ENCODE measurements around the gene STRIP2.

STRIP2 gene

DNA sequence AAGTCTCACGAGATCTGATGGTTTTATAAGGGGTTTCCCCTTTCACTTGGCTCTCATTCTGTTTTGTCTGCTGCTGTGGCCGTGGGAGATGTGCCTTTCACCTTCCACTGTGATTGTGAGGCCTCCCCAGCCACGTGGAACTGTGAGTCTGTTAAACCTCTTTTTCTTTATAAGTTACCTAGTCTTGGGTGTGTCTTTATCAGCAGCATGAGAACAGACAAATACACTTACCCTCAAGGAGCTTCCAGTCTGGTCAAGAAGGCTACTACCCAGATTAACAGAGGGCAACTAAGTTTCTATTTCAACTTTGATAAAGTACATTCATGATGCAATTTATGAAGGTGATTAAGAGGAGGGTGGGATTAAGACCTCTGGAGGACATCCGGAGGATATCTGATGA lies 81.1 kb downstream of the STRIP2 start:
- TF ChIP-seq BACH2 (CRISPR knock-in tag; IDR thresholded peaks at IDR 0.05; ENCODE audit: borderline replicate concordance), result no peak
- TF ChIP-seq, protein P1, sequence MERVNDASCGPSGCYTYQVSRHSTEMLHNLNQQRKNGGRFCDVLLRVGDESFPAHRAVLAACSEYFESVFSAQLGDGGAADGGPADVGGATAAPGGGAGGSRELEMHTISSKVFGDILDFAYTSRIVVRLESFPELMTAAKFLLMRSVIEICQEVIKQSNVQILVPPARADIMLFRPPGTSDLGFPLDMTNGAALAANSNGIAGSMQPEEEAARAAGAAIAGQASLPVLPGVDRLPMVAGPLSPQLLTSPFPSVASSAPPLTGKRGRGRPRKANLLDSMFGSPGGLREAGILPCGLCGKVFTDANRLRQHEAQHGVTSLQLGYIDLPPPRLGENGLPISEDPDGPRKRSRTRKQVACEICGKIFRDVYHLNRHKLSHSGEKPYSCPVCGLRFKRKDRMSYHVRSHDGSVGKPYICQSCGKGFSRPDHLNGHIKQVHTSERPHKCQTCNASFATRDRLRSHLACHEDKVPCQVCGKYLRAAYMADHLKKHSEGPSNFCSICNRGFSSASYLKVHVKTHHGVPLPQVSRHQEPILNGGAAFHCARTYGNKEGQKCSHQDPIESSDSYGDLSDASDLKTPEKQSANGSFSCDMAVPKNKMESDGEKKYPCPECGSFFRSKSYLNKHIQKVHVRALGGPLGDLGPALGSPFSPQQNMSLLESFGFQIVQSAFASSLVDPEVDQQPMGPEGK (CRISPR knock-in tag; IDR thresholded peaks at IDR 0.05; ENCODE audit: borderline replicate concordance), result no peak
- TF ChIP-seq PPARA (CRISPR knock-in tag; IDR thresholded peaks at IDR 0.05; ENCODE audit: borderline replicate concordance), result no peak
- TF ChIP-seq ISL1 (CRISPR knock-in tag; IDR thresholded peaks at IDR 0.05), result no peak
- TF ChIP-seq ZNF70 (CRISPR knock-in tag; IDR thresholded peaks at IDR 0.05), result no peak
- TF ChIP-seq ZNF565 (CRISPR knock-in tag; conservative IDR thresholded peaks at IDR 0.05; ENCODE audit: low read depth), result no peak
- TF ChIP-seq, protein P2, sequence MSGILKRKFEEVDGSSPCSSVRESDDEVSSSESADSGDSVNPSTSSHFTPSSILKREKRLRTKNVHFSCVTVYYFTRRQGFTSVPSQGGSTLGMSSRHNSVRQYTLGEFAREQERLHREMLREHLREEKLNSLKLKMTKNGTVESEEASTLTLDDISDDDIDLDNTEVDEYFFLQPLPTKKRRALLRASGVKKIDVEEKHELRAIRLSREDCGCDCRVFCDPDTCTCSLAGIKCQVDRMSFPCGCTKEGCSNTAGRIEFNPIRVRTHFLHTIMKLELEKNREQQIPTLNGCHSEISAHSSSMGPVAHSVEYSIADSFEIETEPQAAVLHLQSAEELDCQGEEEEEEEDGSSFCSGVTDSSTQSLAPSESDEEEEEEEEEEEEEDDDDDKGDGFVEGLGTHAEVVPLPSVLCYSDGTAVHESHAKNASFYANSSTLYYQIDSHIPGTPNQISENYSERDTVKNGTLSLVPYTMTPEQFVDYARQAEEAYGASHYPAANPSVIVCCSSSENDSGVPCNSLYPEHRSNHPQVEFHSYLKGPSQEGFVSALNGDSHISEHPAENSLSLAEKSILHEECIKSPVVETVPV (CRISPR knock-in tag; IDR thresholded peaks at IDR 0.05), result no peak
- ATAC-seq, result no peak

DNA sequence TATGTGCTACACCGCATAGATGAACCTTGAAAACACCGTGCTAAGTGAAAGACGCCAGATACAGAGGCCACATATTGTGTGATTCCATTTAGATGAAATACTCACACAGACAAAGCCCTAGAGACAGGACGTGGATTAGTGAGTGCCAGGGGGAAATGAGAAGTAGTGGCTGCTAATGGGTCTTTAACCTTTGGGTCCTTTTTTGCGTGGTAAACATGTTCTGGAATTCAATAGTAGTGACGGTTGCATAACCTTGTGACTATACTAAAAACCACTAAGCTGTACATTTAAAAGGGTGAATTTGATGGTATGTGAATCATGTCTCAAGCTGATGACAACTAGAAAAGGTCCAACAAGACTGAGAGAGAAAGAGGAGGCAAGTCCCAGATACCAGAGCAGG lies 83.7 kb downstream of the STRIP2 start:
- TF ChIP-seq OSR1 (CRISPR knock-in tag; IDR thresholded peaks at IDR 0.05), result no peak
- TF ChIP-seq ESRRG (CRISPR knock-in tag; IDR thresholded peaks at IDR 0.05), result no peak
- TF ChIP-seq ZNF565 (CRISPR knock-in tag; conservative IDR thresholded peaks at IDR 0.05; ENCODE audit: low read depth), result no peak
- TF ChIP-seq, protein P3, sequence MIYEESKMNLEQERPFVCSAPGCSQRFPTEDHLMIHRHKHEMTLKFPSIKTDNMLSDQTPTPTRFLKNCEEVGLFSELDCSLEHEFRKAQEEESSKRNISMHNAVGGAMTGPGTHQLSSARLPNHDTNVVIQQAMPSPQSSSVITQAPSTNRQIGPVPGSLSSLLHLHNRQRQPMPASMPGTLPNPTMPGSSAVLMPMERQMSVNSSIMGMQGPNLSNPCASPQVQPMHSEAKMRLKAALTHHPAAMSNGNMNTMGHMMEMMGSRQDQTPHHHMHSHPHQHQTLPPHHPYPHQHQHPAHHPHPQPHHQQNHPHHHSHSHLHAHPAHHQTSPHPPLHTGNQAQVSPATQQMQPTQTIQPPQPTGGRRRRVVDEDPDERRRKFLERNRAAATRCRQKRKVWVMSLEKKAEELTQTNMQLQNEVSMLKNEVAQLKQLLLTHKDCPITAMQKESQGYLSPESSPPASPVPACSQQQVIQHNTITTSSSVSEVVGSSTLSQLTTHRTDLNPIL (CRISPR knock-in tag; IDR thresholded peaks at IDR 0.05; ENCODE audit: low read depth), result no peak
- TF ChIP-seq TCF4 (CRISPR knock-in tag; IDR thresholded peaks at IDR 0.05; ENCODE audit: borderline replicate concordance), result no peak
- TF ChIP-seq, protein P4, sequence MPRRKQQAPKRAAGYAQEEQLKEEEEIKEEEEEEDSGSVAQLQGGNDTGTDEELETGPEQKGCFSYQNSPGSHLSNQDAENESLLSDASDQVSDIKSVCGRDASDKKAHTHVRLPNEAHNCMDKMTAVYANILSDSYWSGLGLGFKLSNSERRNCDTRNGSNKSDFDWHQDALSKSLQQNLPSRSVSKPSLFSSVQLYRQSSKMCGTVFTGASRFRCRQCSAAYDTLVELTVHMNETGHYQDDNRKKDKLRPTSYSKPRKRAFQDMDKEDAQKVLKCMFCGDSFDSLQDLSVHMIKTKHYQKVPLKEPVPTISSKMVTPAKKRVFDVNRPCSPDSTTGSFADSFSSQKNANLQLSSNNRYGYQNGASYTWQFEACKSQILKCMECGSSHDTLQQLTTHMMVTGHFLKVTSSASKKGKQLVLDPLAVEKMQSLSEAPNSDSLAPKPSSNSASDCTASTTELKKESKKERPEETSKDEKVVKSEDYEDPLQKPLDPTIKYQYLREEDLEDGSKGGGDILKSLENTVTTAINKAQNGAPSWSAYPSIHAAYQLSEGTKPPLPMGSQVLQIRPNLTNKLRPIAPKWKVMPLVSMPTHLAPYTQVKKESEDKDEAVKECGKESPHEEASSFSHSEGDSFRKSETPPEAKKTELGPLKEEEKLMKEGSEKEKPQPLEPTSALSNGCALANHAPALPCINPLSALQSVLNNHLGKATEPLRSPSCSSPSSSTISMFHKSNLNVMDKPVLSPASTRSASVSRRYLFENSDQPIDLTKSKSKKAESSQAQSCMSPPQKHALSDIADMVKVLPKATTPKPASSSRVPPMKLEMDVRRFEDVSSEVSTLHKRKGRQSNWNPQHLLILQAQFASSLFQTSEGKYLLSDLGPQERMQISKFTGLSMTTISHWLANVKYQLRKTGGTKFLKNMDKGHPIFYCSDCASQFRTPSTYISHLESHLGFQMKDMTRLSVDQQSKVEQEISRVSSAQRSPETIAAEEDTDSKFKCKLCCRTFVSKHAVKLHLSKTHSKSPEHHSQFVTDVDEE (CRISPR knock-in tag; IDR thresholded peaks at IDR 0.05), result no peak
- TF ChIP-seq ARNTL (CRISPR knock-in tag; IDR thresholded peaks at IDR 0.05; ENCODE audit: borderline replicate concordance, low read depth), result no peak
- TF ChIP-seq CSDC2 (CRISPR knock-in tag; IDR thresholded peaks at IDR 0.05), result no peak
- TF ChIP-seq GLIS3 (CRISPR knock-in tag; IDR thresholded peaks at IDR 0.05), result no peak
- no peak for TF ChIP-seq SNAI2 (CRISPR knock-in tag; IDR thresholded peaks at IDR 0.05)
- TF ChIP-seq ZFP30 (CRISPR knock-in tag; IDR thresholded peaks at IDR 0.05), result no peak
- no peak for TF ChIP-seq ISL1 (CRISPR knock-in tag; IDR thresholded peaks at IDR 0.05)
- no peak for TF ChIP-seq ZNF70 (CRISPR knock-in tag; IDR thresholded peaks at IDR 0.05)
- TF ChIP-seq RARB (CRISPR knock-in tag; IDR thresholded peaks at IDR 0.05), result no peak
- no peak for TF ChIP-seq BACH2 (CRISPR knock-in tag; IDR thresholded peaks at IDR 0.05; ENCODE audit: borderline replicate concordance)
- TF ChIP-seq, protein P5, sequence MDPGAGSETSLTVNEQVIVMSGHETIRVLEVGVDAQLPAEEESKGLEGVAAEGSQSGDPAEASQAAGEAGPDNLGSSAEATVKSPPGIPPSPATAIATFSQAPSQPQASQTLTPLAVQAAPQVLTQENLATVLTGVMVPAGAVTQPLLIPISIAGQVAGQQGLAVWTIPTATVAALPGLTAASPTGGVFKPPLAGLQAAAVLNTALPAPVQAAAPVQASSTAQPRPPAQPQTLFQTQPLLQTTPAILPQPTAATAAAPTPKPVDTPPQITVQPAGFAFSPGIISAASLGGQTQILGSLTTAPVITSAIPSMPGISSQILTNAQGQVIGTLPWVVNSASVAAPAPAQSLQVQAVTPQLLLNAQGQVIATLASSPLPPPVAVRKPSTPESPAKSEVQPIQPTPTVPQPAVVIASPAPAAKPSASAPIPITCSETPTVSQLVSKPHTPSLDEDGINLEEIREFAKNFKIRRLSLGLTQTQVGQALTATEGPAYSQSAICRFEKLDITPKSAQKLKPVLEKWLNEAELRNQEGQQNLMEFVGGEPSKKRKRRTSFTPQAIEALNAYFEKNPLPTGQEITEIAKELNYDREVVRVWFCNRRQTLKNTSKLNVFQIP (CRISPR knock-in tag; IDR thresholded peaks at IDR 0.05; ENCODE audit: borderline replicate concordance, low read depth), result no peak
- TF ChIP-seq TOX (CRISPR knock-in tag; IDR thresholded peaks at IDR 0.05; ENCODE audit: borderline replicate concordance), result no peak
- TF ChIP-seq ZFP3 (CRISPR knock-in tag; IDR thresholded peaks at IDR 0.05), result no peak
- TF ChIP-seq ZC3H10 (CRISPR knock-in tag; IDR thresholded peaks at IDR 0.05), result no peak
- TF ChIP-seq, protein P2 (CRISPR knock-in tag; IDR thresholded peaks at IDR 0.05), result no peak
- no peak for ATAC-seq
